Duodenal mucosa (tissue), 2 donors: Measurements from ENCODE around the gene PLEKHA7.
"Not testable (repeated sequence)": the region's sequence is repeated elsewhere in the genome, so short reads cannot be mapped to it uniquely, and the experiment has no call there.

Experiments used
- H3K27ac ChIP-seq: one replicate; pipeline ENCODE4 v1.7.0; 2013; ENCODE audit warnings: low read depth, low read length
- H3K27me3 ChIP-seq, 2 donors: one replicate each; pipeline ENCODE4 v1.7.0; 2013; ENCODE audit warnings: low read length in 2 of 2, control low read depth in 1 of 2; ENCODE audit not compliant: insufficient read depth in 2 of 2, control insufficient read depth in 1 of 2
- H3K36me3 ChIP-seq, 2 donors: one replicate each; pipeline ENCODE4 v1.7.0; 2013; ENCODE audit warnings: low read length in 2 of 2, control low read depth in 1 of 2; ENCODE audit not compliant: insufficient read depth in 2 of 2, control insufficient read depth in 1 of 2
- H3K4me1 ChIP-seq, 2 donors: one replicate each; pipeline ENCODE4 v1.7.0; 2013; ENCODE audit warnings: low read length in 2 of 2, control low read depth in 1 of 2; ENCODE audit not compliant: insufficient read depth in 2 of 2, control insufficient read depth in 1 of 2
- H3K4me3 ChIP-seq, 2 donors: one replicate each; pipeline ENCODE4 v1.7.0; 2013; ENCODE audit warnings: low read length in 2 of 2, low read depth in 1 of 2
- H3K9ac ChIP-seq, 2 donors: one replicate each; pipeline ENCODE4 v1.7.0; 2013; ENCODE audit warnings: low read length in 2 of 2, low read depth in 1 of 2
- H3K9me3 ChIP-seq, 2 donors: one replicate each; pipeline ENCODE4 v1.7.0; 2013; ENCODE audit warnings: low read length in 2 of 2, control low read depth in 1 of 2; ENCODE audit not compliant: control insufficient read depth in 1 of 2

Gene PLEKHA7

DNA sequence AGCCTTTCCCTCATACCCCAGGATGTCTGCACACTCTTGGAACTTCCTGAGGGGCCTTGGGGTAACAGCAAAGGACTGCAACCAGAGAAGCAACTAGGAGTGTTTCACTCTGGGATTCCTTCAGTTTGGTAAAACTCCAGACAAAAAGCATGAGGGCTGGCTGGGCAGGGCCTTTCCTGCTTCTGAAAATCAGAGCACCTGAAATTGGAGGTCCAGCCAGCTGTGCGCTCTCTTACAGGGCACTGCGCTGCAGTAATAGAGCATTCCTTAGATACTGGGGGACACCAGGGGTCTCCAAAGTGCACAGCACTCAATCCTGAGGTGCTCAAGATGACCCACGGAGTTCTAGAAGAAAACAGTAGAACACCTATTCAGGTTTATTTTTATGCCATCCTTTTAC lies 49.7 kb downstream of the PLEKHA7 start:
- H3K4me1 ChIP-seq: peaks cover 53 to 55% of the 10 kb centered on the region in 2 donors
- H3K9ac ChIP-seq: no peak overlapping the region
- no peak overlapping the region for H3K4me3 ChIP-seq
- H3K27ac ChIP-seq: no peak overlapping the region
- peaks cover 0 to 3% of the 10 kb centered on the region in 2 donors for H3K36me3 ChIP-seq
- H3K9me3 ChIP-seq: no peaks in the 10 kb centered on the region
- no peaks in the 10 kb centered on the region for H3K27me3 ChIP-seq

GRCh38 chr11:16963316-16963876 lies 50.8 kb downstream of the PLEKHA7 start:
- Histone ChIP-seq H3K4me3 (no peak overlapping the region), H3K9ac (no peak overlapping the region), H3K36me3 (peaks cover 0 to 3% of the 10 kb centered on the region in 2 donors), H3K9me3 (no peaks in the 10 kb centered on the region), H3K27ac (no peak overlapping the region), H3K27me3 (no peaks in the 10 kb centered on the region), H3K4me1 (peaks cover 50 to 55% of the 10 kb centered on the region in 2 donors)

GRCh38 chr11:16962589-16962988 lies 51.6 kb downstream of the PLEKHA7 start:
- H3K9ac ChIP-seq, H3K27ac ChIP-seq, H3K9me3 ChIP-seq, H3K27me3 ChIP-seq, H3K4me3 ChIP-seq, H3K36me3 ChIP-seq: not testable (repeated sequence)
- H3K4me1 ChIP-seq: peaks cover 42 to 48% of the 10 kb centered on the region in 2 donors

DNA sequence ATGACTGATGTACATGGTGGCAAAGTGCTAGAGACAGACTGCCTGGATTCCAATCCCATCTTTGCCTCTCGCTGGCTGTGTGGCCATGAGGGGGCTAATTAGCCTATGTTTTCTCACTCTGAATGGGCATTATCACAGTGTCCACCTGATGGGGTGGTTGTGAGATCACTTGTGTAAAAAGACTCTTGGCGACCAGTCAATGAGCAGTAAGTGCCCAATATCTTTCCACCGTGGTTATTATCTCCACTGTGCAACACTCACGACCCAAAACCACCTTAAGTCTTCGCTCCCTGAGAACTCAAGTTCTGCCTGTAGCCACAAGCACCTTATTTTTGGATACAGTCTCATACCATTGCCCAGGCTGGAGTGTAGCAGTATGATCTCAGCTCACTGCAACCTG lies 52.1 kb downstream of the PLEKHA7 start:
- Histone ChIP-seq H3K27ac (no peak overlapping the region), H3K4me3 (no peak overlapping the region), H3K4me1 (peaks cover 39 to 47% of the 10 kb centered on the region in 2 donors), H3K9ac (no peak overlapping the region), H3K36me3 (no peaks in the 10 kb centered on the region), H3K9me3 (no peaks in the 10 kb centered on the region), H3K27me3 (no peaks in the 10 kb centered on the region)

DNA sequence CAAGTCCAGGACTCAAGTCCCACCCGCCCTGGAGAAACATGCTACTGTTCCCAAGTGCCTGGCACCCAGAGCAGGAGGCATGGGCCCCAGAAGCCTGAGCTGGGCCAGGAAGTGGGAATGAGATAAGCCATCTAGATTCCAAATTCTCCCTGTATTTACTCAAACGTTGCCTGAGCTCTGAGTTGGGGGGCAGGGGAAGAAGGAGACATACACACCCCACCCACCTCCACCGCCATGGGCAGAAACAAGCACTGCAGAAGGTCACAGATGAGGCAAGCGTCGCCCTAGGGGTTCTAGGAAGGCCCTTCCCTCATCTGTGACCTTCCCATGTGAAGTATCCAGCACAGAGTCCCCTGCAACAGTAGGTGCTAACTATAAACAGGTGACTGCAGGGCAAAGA lies 54.0 kb downstream of the PLEKHA7 start:
- no peaks in the 10 kb centered on the region for H3K36me3 ChIP-seq
- H3K4me3 ChIP-seq: no peak overlapping the region
- peak overlapping the region; percentile 9 to 45 for H3K9ac ChIP-seq
- no peaks in the 10 kb centered on the region for H3K27me3 ChIP-seq
- H3K4me1 ChIP-seq: peaks cover 36 to 49% of the 10 kb centered on the region in 2 donors
- H3K27ac ChIP-seq: no peak overlapping the region
- no peaks in the 10 kb centered on the region for H3K9me3 ChIP-seq

DNA sequence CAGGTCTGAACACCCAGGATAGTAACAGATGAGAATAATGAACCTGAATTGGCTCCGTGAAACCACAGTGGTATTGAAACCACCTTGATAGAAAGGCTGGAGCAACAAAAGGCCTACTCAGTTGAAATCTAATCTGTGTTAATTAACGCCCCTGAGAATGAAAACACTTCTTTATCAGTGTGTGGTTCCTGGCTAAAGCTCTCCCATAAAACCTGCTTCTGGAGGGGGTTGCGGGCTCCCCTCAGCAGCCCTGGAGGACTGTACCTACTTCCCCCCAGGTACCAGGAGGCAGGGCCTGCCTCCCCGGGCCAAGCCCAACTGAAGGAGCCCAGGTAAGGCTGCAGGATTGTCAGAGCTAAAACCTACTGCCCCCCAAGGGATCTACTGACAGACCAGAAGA lies 54.6 kb downstream of the PLEKHA7 start:
- Histone ChIP-seq H3K27me3 (no peaks in the 10 kb centered on the region), H3K9me3 (no peaks in the 10 kb centered on the region), H3K27ac (peak overlapping the region; percentile 58), H3K9ac (peak overlapping the region in 1 of 2 donors; percentile 45), H3K36me3 (no peaks in the 10 kb centered on the region), H3K4me3 (no peak overlapping the region), H3K4me1 (peaks cover 36 to 54% of the 10 kb centered on the region in 2 donors)

- H3K27ac ChIP-seq: peak overlapping the region; percentile 58
- no peaks in the 10 kb centered on the region for H3K9me3 ChIP-seq
- H3K27me3 ChIP-seq: no peaks in the 10 kb centered on the region
- no peaks in the 10 kb centered on the region for H3K36me3 ChIP-seq
- H3K4me3 ChIP-seq: no peak overlapping the region
- H3K9ac ChIP-seq: no peak overlapping the region
- peaks cover 39 to 55% of the 10 kb centered on the region in 2 donors for H3K4me1 ChIP-seq
Observed at GRCh38 chr11:16958833-16959232, 55.4 kb downstream of the PLEKHA7 start.

DNA sequence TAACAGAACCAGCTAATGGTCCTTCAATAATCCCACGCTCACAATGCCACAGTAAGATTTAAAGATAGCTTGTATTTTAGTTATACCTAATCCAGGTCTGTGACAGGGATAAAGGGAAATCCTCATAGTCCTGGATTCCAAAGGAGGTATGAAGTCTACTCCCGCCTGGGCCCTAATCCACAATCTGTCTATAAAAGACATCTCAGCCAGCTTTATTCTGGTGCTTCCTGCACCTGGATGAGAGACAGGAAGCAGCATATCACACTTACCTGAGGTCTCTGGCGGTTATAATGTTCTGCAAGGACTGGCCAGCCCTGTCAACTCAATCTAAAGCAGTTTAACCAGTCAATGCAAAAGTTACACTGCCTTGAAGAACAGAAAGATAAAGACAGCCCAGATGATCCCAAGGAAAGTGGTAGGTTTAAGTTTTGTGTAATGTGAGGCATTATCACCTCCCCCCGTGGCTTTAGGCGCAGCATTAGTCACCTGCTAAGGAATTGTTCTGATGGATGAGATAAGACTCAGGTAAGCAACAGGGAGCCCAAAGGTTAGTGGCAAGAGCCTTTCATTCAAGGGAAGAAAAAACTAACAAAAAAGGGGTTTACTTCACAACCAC lies 57.6 kb downstream of the PLEKHA7 start:
- peaks cover 46 to 57% of the 10 kb centered on the region in 2 donors for H3K4me1 ChIP-seq
- no peaks in the 10 kb centered on the region for H3K9me3 ChIP-seq
- H3K27ac ChIP-seq: peak overlapping the region; percentile 43
- peak overlapping the region in 1 of 2 donors; percentile 0 for H3K9ac ChIP-seq
- H3K27me3 ChIP-seq: no peaks in the 10 kb centered on the region
- H3K36me3 ChIP-seq: no peaks in the 10 kb centered on the region
- H3K4me3 ChIP-seq: no peak overlapping the region

GRCh38 chr11:16953663-16954062 lies 60.6 kb downstream of the PLEKHA7 start:
- H3K36me3 ChIP-seq: peaks cover 3 to 4% of the 10 kb centered on the region in 2 donors
- no peak overlapping the region for H3K4me3 ChIP-seq
- H3K27me3 ChIP-seq: no peaks in the 10 kb centered on the region
- no peak overlapping the region for H3K27ac ChIP-seq
- no peak overlapping the region for H3K9ac ChIP-seq
- peaks cover 26 to 42% of the 10 kb centered on the region in 2 donors for H3K4me1 ChIP-seq
- H3K9me3 ChIP-seq: no peaks in the 10 kb centered on the region

- no peak overlapping the region for H3K27ac ChIP-seq
- no peak overlapping the region for H3K4me3 ChIP-seq
Observed at GRCh38 chr11:16946477-16947282, 67.5 kb downstream of the PLEKHA7 start.

More at GRCh38 chr11:16946477-16947282, 67.5 kb downstream of the PLEKHA7 start:
- H3K4me1 ChIP-seq: peaks cover 0 to 16% of the 10 kb centered on the region in 2 donors
- H3K27me3 ChIP-seq: no peaks in the 10 kb centered on the region
- H3K36me3 ChIP-seq: peaks cover 3 to 4% of the 10 kb centered on the region in 2 donors
- H3K9ac ChIP-seq: peak overlapping the region in 1 of 2 donors; percentile 41
- no peaks in the 10 kb centered on the region for H3K9me3 ChIP-seq
